Ectodermal cell (in vitro differentiated cells): ENCODE data around the gene FARP1. TPM values are rescaled to one million over a fixed set of nuclear protein-coding genes. Genes with fewer than 3 reads are reported as not detected.

Source experiments
- H3K27ac ChIP-seq: 2 replicates; pipeline ENCODE4 v1.7.0; 2013; ENCODE audit warnings: mild to moderate bottlenecking, low read depth, low read length; ENCODE audit not compliant: insufficient read depth, poor library complexity, severe bottlenecking
- H3K27me3 ChIP-seq: 2 replicates; pipeline ENCODE4 v1.7.0; 2013; ENCODE audit warnings: mild to moderate bottlenecking, low read length; ENCODE audit not compliant: insufficient read depth, control insufficient read depth, poor library complexity, severe bottlenecking
- H3K36me3 ChIP-seq: one replicate; pipeline ENCODE4 v1.7.0; 2013; ENCODE audit warnings: low read length; ENCODE audit not compliant: control insufficient read depth, insufficient read depth
- H3K4me1 ChIP-seq: one replicate; pipeline ENCODE4 v1.7.0; 2013; ENCODE audit warnings: low read length; ENCODE audit not compliant: control insufficient read depth, insufficient read depth
- H3K4me3 ChIP-seq: 2 replicates; pipeline ENCODE4 v1.7.0; 2013; ENCODE audit warnings: low read depth, low read length, control low read depth; ENCODE audit not compliant: insufficient read depth
- H3K9me3 ChIP-seq: 2 replicates; pipeline ENCODE4 v1.7.0; 2013; ENCODE audit warnings: mild to moderate bottlenecking, low read length, moderate library complexity; ENCODE audit not compliant: control insufficient read depth
- WGBS, 2 experiments: methylation state at CpG; one replicate each; pipeline ENCODE4 v1.1.7; 2013; ENCODE audit warnings: missing lambda C conversion rate in 2 of 2; 5-methylcytosine and 5-hydroxymethylcytosine counted together
- polyA plus RNA-seq, 4 experiments: library from polyadenylated mRNA; stranded (reverse); fragments of 50-300 nt; gene quantifications; one replicate each; pipeline ENCODE4 v1.2.3, GENCODE V29; 2013

The FARP1 gene, protein sequence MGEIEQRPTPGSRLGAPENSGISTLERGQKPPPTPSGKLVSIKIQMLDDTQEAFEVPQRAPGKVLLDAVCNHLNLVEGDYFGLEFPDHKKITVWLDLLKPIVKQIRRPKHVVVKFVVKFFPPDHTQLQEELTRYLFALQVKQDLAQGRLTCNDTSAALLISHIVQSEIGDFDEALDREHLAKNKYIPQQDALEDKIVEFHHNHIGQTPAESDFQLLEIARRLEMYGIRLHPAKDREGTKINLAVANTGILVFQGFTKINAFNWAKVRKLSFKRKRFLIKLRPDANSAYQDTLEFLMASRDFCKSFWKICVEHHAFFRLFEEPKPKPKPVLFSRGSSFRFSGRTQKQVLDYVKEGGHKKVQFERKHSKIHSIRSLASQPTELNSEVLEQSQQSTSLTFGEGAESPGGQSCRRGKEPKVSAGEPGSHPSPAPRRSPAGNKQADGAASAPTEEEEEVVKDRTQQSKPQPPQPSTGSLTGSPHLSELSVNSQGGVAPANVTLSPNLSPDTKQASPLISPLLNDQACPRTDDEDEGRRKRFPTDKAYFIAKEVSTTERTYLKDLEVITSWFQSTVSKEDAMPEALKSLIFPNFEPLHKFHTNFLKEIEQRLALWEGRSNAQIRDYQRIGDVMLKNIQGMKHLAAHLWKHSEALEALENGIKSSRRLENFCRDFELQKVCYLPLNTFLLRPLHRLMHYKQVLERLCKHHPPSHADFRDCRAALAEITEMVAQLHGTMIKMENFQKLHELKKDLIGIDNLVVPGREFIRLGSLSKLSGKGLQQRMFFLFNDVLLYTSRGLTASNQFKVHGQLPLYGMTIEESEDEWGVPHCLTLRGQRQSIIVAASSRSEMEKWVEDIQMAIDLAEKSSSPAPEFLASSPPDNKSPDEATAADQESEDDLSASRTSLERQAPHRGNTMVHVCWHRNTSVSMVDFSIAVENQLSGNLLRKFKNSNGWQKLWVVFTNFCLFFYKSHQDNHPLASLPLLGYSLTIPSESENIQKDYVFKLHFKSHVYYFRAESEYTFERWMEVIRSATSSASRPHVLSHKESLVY
- polyA plus RNA-seq (2013, experiment 1 of 4) = 127 TPM
- 141 TPM for polyA plus RNA-seq (2013, experiment 2 of 4)
- polyA plus RNA-seq (2013, experiment 3 of 4) = 100.0 TPM
- polyA plus RNA-seq (2013, experiment 4 of 4) = 86.1 TPM

DNA sequence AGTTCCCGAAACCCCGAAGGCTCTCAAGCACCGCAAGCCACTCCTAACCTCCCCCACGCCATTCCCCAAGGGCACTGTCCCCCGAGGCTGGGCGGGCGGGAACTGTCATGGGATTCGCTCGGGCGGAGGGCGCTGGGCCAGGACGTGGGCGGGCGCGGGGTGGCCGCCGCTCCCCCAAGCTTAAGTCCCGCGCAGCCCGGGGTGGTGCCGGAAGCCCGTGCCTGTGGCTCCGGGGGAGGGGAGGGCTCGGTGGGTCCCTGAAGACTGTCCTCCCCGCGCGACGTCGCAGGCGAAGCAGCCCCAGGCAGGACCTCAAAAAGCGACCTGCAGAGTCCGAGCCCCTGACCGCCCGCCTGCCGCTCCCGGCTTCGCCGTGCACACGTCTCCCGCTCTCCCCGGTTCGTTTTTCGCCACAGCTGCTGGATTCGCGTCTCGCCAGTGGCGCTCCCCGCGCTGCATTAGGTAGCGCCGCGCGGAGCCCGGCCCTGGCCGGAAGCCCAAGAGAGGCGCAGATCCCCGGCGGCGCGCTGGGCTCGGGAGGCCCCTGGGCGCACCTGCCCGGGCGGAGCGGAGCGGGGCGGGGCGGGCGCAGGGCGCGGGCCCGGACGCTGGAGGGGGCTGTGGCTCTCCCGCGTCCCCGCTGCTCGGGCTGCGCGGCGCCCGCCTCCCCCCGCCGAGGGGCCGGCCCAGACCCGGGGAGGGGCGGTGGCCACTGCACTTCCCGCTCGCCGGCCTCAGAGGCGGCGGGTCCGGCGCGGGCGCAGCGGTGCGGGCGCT is at the start of gene FARP1:
Gene FARP1, plus strand, starts transcription at position 715 of the 777 bp plus-strand sequence. CDS start 70,149 bp downstream, outside the sequence.
- Histone ChIP-seq H3K9me3 (no peaks in the 10 kb centered on the region), H3K27me3 (peaks cover 17% of the 10 kb centered on the region), H3K4me1 (peaks cover 28% of the 10 kb centered on the region), H3K36me3 (no peaks in the 10 kb centered on the region), H3K4me3 (peak within 1 kb of the TSS; percentile 79), H3K27ac (no peak within 1 kb of the TSS)
- WGBS, 2 experiments = 0 to 1% methylated on average over 98 of the region's 98 CpGs

- Histone ChIP-seq H3K27me3 (no peaks in the 10 kb centered on the region), H3K27ac (no peak overlapping the region), H3K4me1 (no peaks in the 10 kb centered on the region), H3K4me3 (no peak overlapping the region), H3K9me3 (peaks cover 2% of the 10 kb centered on the region), H3K36me3 (no peaks in the 10 kb centered on the region)
- 95 to 97% methylated on average over 6 of the region's 6 CpGs for WGBS, 2 experiments
These were observed 48.1 kb upstream of the FARP1 start for GRCh38 chr13:98094678-98095266.

GRCh38 chr13:98096059-98096458 is 46.8 kb upstream of the FARP1 start:
- WGBS, 2 experiments = 60 to 65% methylated on average over 5 of the region's 5 CpGs
- Histone ChIP-seq H3K4me1 (no peaks in the 10 kb centered on the region), H3K9me3 (peaks cover 2% of the 10 kb centered on the region), H3K27me3 (no peaks in the 10 kb centered on the region), H3K4me3 (no peak overlapping the region), H3K27ac (no peak overlapping the region), H3K36me3 (no peaks in the 10 kb centered on the region)

DNA sequence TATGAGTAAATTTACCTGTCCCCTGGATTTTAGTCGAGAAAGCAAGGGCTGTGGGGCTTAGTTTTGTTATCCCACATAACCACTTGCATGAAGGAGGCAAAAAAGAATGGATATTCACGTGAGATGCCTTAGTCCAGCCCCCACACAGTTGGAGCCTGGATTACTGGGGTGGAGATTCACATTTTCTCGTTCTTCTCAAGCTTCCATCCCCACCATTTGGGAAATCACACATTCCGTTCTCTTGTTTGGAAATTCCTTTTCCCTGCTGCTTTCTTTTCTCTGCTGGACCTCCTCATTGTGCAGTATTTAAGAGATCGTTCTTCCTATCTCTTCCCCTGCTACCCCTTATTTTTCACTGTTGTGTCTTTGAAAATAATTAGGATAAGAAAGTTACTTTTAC is 45.1 kb upstream of the FARP1 start:
- WGBS, 2 experiments = 33 to 41% methylated on average over 4 to 5 of the region's 5 CpGs
- Histone ChIP-seq H3K27ac (no peak overlapping the region), H3K4me1 (no peaks in the 10 kb centered on the region), H3K36me3 (no peaks in the 10 kb centered on the region), H3K9me3 (peaks cover 2% of the 10 kb centered on the region), H3K4me3 (no peak overlapping the region), H3K27me3 (no peaks in the 10 kb centered on the region)

- peaks cover 2% of the 10 kb centered on the region for H3K9me3 ChIP-seq
- no peak overlapping the region for H3K4me3 ChIP-seq
- H3K36me3 ChIP-seq = no peaks in the 10 kb centered on the region
- H3K4me1 ChIP-seq = no peaks in the 10 kb centered on the region
- WGBS, 2 experiments = 90 to 94% methylated on average over 7 of the region's 7 CpGs
- H3K27me3 ChIP-seq = no peaks in the 10 kb centered on the region
- H3K27ac ChIP-seq = no peak overlapping the region
These were observed 44.4 kb upstream of the FARP1 start for GRCh38 chr13:98098516-98098915.

DNA sequence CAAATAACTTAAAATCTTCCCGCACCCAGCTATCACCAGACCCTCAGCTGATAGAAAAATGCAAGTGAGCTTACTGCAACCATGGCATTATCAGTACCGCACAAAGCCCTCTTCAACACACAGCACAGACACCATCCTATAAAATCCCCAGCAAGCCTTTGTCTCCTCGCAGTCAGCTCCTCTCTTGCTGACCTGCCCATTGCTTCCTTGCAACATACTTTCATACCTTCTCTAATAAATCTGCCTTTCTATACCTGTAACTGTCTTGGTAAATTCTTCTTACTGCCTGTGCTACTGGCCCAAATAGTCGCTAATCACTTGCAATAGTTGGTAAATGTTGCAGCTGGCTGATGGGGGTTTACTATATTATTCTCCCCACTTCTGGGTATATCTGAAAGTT is 43.3 kb upstream of the FARP1 start:
- H3K9me3 ChIP-seq = peaks cover 2% of the 10 kb centered on the region
- peaks cover 4% of the 10 kb centered on the region for H3K4me1 ChIP-seq
- WGBS, 2 experiments = 87 to 93% methylated on average over 4 of the region's 4 CpGs
- no peaks in the 10 kb centered on the region for H3K36me3 ChIP-seq
- no peak overlapping the region for H3K27ac ChIP-seq
- no peaks in the 10 kb centered on the region for H3K27me3 ChIP-seq
- no peak overlapping the region for H3K4me3 ChIP-seq

DNA sequence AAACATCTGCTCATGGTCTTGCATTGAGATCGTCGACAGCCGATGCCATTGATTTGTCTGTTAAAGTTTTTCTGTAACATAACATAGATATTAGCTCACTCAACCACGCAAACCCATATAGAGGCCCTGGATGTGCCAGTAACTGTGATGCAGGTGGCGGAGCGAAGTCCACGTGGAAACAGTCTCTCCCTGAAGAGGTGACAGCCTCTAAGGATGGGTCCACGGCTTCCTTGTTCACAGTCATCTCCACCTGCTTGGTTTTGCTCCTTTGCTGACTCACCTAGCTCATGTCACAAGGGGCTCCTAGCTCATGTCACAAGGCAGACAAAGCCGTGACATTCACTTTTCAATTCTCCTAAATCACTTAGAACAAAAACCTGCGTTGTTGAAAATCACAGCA is 42.4 kb upstream of the FARP1 start:
- no peaks in the 10 kb centered on the region for H3K27me3 ChIP-seq
- peaks cover 2% of the 10 kb centered on the region for H3K9me3 ChIP-seq
- peaks cover 4% of the 10 kb centered on the region for H3K4me1 ChIP-seq
- no peak overlapping the region for H3K27ac ChIP-seq
- WGBS, 2 experiments = 94 to 95% methylated on average over 10 of the region's 10 CpGs
- H3K36me3 ChIP-seq = no peaks in the 10 kb centered on the region
- no peak overlapping the region for H3K4me3 ChIP-seq

GRCh38 chr13:98103531-98103930 is 39.4 kb upstream of the FARP1 start:
- Histone ChIP-seq H3K36me3 (no peaks in the 10 kb centered on the region), H3K9me3 (peaks cover 1% of the 10 kb centered on the region)
- WGBS, 2 experiments = 88 to 98% methylated on average over 2 of the region's 2 CpGs

More at GRCh38 chr13:98103531-98103930, 39.4 kb upstream of the FARP1 start:
- H3K4me3 ChIP-seq = no peak overlapping the region
- no peak overlapping the region for H3K27ac ChIP-seq
- peaks cover 4% of the 10 kb centered on the region for H3K4me1 ChIP-seq
- H3K27me3 ChIP-seq = no peaks in the 10 kb centered on the region
